H9 (cell line): Measurements from ENCODE around the gene SUMO4. TPM values are rescaled to one million over a fixed set of nuclear protein-coding genes. Genes with fewer than 3 reads are reported as not detected.

Experiments
- DNase-seq: peaks from one replicate; pipeline ENCODE4 v3.0.0-alpha.2; 2017
- H2AFZ ChIP-seq: one replicate; pipeline ENCODE4 v1.6.1; 2013; ENCODE audit warnings: mild to moderate bottlenecking, low read length, control low read depth, moderate library complexity
- H2AK5ac ChIP-seq: 2 replicates; pipeline ENCODE4 v1.6.1; 2013; ENCODE audit warnings: low read length, control low read depth, mixed read lengths; ENCODE audit not compliant: insufficient read length
- H2BK120ac ChIP-seq: one replicate; pipeline ENCODE4 v1.6.1; 2013; ENCODE audit warnings: low read depth, mild to moderate bottlenecking, low read length, control low read depth, inconsistent platforms; ENCODE audit not compliant: poor library complexity, severe bottlenecking
- H2BK12ac ChIP-seq: 2 replicates; pipeline ENCODE4 v1.6.1; 2013; ENCODE audit warnings: low read length, control low read depth, mixed read lengths, low read depth; ENCODE audit not compliant: insufficient read length
- H2BK15ac ChIP-seq: 2 replicates; pipeline ENCODE4 v1.6.1; 2013; ENCODE audit warnings: low read depth, low read length, control low read depth
- H2BK20ac ChIP-seq: one replicate; pipeline ENCODE4 v1.6.1; 2013; ENCODE audit warnings: low read depth, mild to moderate bottlenecking, low read length, control low read depth, inconsistent platforms; ENCODE audit not compliant: poor library complexity, severe bottlenecking
- H2BK5ac ChIP-seq: 2 replicates; pipeline ENCODE4 v1.6.1; 2013; ENCODE audit warnings: low read length, control low read depth, mixed read lengths; ENCODE audit not compliant: insufficient read length
- H3K14ac ChIP-seq: 2 replicates; pipeline ENCODE4 v1.6.1; 2013; ENCODE audit warnings: low read length, control low read depth; ENCODE audit not compliant: insufficient read depth
- H3K18ac ChIP-seq: 2 replicates; pipeline ENCODE4 v1.6.1; 2013; ENCODE audit warnings: low read depth, mild to moderate bottlenecking, mixed read lengths, low read length, control low read depth; ENCODE audit not compliant: insufficient read length
- H3K23ac ChIP-seq: 2 replicates; pipeline ENCODE4 v1.6.1; 2013; ENCODE audit warnings: low read length, control low read depth, mixed read lengths, low read depth; ENCODE audit not compliant: insufficient read length
- H3K23me2 ChIP-seq: 2 replicates; pipeline ENCODE4 v1.6.1; 2013; ENCODE audit warnings: low read depth, mild to moderate bottlenecking, mixed read lengths, low read length, control low read depth; ENCODE audit not compliant: insufficient read length, poor library complexity, severe bottlenecking
- H3K27ac ChIP-seq: 2 replicates; pipeline ENCODE4 v1.5.1; 2013; ENCODE audit warnings: low read length, control low read depth, mixed read lengths, low read depth; ENCODE audit not compliant: insufficient read length
- H3K27me3 ChIP-seq: 2 replicates; pipeline ENCODE4 v1.6.1; 2013; ENCODE audit warnings: low read length, control low read depth, inconsistent platforms; ENCODE audit not compliant: insufficient read depth
- H3K4ac ChIP-seq: 2 replicates; pipeline ENCODE4 v1.6.1; 2013; ENCODE audit warnings: low read depth, mild to moderate bottlenecking, control low read depth, inconsistent platforms, low read length, moderate library complexity
- H3K4me1 ChIP-seq: 2 replicates; pipeline ENCODE4 v1.6.1; 2013; ENCODE audit warnings: low read length, control low read depth, inconsistent platforms; ENCODE audit not compliant: insufficient read depth
- H3K4me2 ChIP-seq: 2 replicates; pipeline ENCODE4 v1.6.1; 2013; ENCODE audit warnings: low read length, control low read depth, mixed read lengths; ENCODE audit not compliant: insufficient read length, insufficient read depth
- H3K56ac ChIP-seq: 2 replicates; pipeline ENCODE4 v1.6.1; 2013; ENCODE audit warnings: low read depth, mild to moderate bottlenecking, mixed read lengths, low read length, control low read depth; ENCODE audit not compliant: insufficient read length
- H3K79me1 ChIP-seq: 2 replicates; pipeline ENCODE4 v1.6.1; 2013; ENCODE audit warnings: low read depth, mild to moderate bottlenecking, moderate library complexity, low read length, control low read depth, inconsistent platforms; ENCODE audit not compliant: insufficient read depth, poor library complexity, severe bottlenecking
- H3K79me2 ChIP-seq: 2 replicates; pipeline ENCODE4 v1.6.1; 2013; ENCODE audit warnings: low read length, control low read depth, inconsistent platforms; ENCODE audit not compliant: insufficient read depth
- H3K9ac ChIP-seq: 2 replicates; pipeline ENCODE4 v1.6.1; 2013; ENCODE audit warnings: low read length, control low read depth, mixed read lengths; ENCODE audit not compliant: insufficient read length; ENCODE audit errors: extremely low read depth
- H3K9me3 ChIP-seq: one replicate; pipeline ENCODE4 v1.6.1; 2013; ENCODE audit warnings: low read depth, low read length, inconsistent platforms; ENCODE audit not compliant: control insufficient read depth
- H3T11ph ChIP-seq: one replicate; pipeline ENCODE4 v1.6.1; 2013; ENCODE audit warnings: mild to moderate bottlenecking, low read length, control low read depth, inconsistent platforms
- H4K20me1 ChIP-seq: one replicate; pipeline ENCODE4 v1.6.1; 2013; ENCODE audit not compliant: control insufficient read depth, insufficient read length, insufficient read depth
- H4K5ac ChIP-seq: 2 replicates; pipeline ENCODE4 v1.6.1; 2013; ENCODE audit warnings: low read depth, mild to moderate bottlenecking, mixed read lengths, low read length, control low read depth; ENCODE audit not compliant: insufficient read length
- H4K8ac ChIP-seq: replicated peaks from 2 replicates; pipeline ENCODE4 v1.6.1; 2013; ENCODE audit warnings: low read length, control low read depth, mixed read lengths, low read depth; ENCODE audit not compliant: insufficient read length
- H4K91ac ChIP-seq: 2 replicates; pipeline ENCODE4 v1.6.1; 2013; ENCODE audit warnings: low read depth, mild to moderate bottlenecking, moderate library complexity, mixed read lengths, low read length, control low read depth; ENCODE audit not compliant: insufficient read length
- H3K27ac Mint-ChIP-seq, 3 experiments: 2 replicates in 2 of 3; 3 replicates in 1 of 3; pipeline ENCODE4 v1.8.0; 2020 to 2021; ENCODE audit warnings: mixed read lengths in 3 of 3, mild to moderate bottlenecking in 1 of 3, moderate library complexity in 1 of 3
- H3K27me3 Mint-ChIP-seq: 2 replicates; pipeline ENCODE4 v1.8.0; 2021; ENCODE audit warnings: low read depth, mild to moderate bottlenecking, moderate library complexity, mixed read lengths
- H3K36me3 Mint-ChIP-seq, 3 experiments: 2 replicates in 2 of 3; 3 replicates in 1 of 3; pipeline ENCODE4 v1.8.0; 2020 to 2021; ENCODE audit warnings: low read depth in 3 of 3, mixed read lengths in 3 of 3; ENCODE audit not compliant: insufficient read depth in 1 of 3
- H3K4me1 Mint-ChIP-seq, 2 experiments: 2 replicates each; pipeline ENCODE4 v1.8.0; 2020; ENCODE audit warnings: mixed read lengths in 2 of 2
- H3K4me3 Mint-ChIP-seq, 2 experiments: 2 replicates in 1 of 2; 3 replicates in 1 of 2; pipeline ENCODE4 v1.8.0; 2020 to 2021; ENCODE audit warnings: mild to moderate bottlenecking in 2 of 2, mixed read lengths in 2 of 2, moderate library complexity in 1 of 2
- H3K9me3 Mint-ChIP-seq, 2 experiments: 2 replicates in 1 of 2; 3 replicates in 1 of 2; pipeline ENCODE4 v1.8.0; 2020; ENCODE audit warnings: mild to moderate bottlenecking in 2 of 2, mixed read lengths in 2 of 2, moderate library complexity in 1 of 2
- CTCF ChIP-seq: fragments of 200-600 bp; sonication (generic); conservative IDR thresholded peaks from 3 replicates; pipeline ENCODE4 v1.8.0; 2021; ENCODE audit warnings: antibody characterized with exemption, mild to moderate bottlenecking
- total RNA-seq: library from RNA; stranded (reverse); gene quantifications from 2 replicates; pipeline ENCODE4 v1.2.1, GENCODE V29; 2021

SUMO4 gene
- total RNA-seq, 1 experiment from 2014 or later = 1.5 TPM

GRCh38 chr6:149395185-149395584 lies 4.9 kb upstream of the SUMO4 start:
- no peaks in the 10 kb centered on the region for H3K79me2 ChIP-seq
- no peak overlapping the region for H3K4me3 Mint-ChIP-seq
- no peak overlapping the region for H3K14ac ChIP-seq
- no peaks in the 10 kb centered on the region for H3K27me3 ChIP-seq
- peaks cover 13 to 32% (median 21%) of the 10 kb centered on the region in 3 experiments; a peak in 6 of 7 replicates for H3K36me3 Mint-ChIP-seq
- no peak overlapping the region for H3T11ph ChIP-seq
- H3K4me1 ChIP-seq = no peaks in the 10 kb centered on the region
- no peak overlapping the region for H3K23ac ChIP-seq
- H3K27me3 Mint-ChIP-seq = no peaks in the 10 kb centered on the region
- H2BK12ac ChIP-seq = no peak overlapping the region
- H3K27ac Mint-ChIP-seq = peak overlapping the region in 2 of 3 experiments; percentile 15 to 16; a peak in 2 of 7 replicates
- no peak overlapping the region for H4K5ac ChIP-seq
- no peak overlapping the region for H2AK5ac ChIP-seq
- no peak overlapping the region for H2AFZ ChIP-seq
- H3K9me3 ChIP-seq = no peaks in the 10 kb centered on the region
- H2BK5ac ChIP-seq = no peak overlapping the region
- H2BK15ac ChIP-seq = no peak overlapping the region
- H3K79me1 ChIP-seq = no peaks in the 10 kb centered on the region
- no peaks in the 10 kb centered on the region for H3K23me2 ChIP-seq
- TF ChIP-seq CTCF = no peak
- H2BK20ac ChIP-seq = no peak overlapping the region
- H3K4ac ChIP-seq = no peak overlapping the region
- no peak overlapping the region for H4K91ac ChIP-seq
- H3K9me3 Mint-ChIP-seq = no peaks in the 10 kb centered on the region
- no peak overlapping the region for H4K8ac ChIP-seq
- no peak overlapping the region for H3K18ac ChIP-seq
- H2BK120ac ChIP-seq = no peak overlapping the region
- no peak overlapping the region for H3K27ac ChIP-seq
- H3K4me2 ChIP-seq = no peak overlapping the region
- no peak overlapping the region for H3K9ac ChIP-seq
- no peaks in the 10 kb centered on the region for H4K20me1 ChIP-seq
- H3K4me1 Mint-ChIP-seq = peaks cover 0 to 3% of the 10 kb centered on the region in 2 experiments; a peak in 2 of 4 replicates
- H3K56ac ChIP-seq = no peak overlapping the region
- no peak for DNase-seq
